Uterus (tissue), 4 donors: ENCODE measurements around the gene MLIP. TPM values are rescaled to one million over a fixed set of nuclear protein-coding genes. Genes with fewer than 3 reads are reported as not detected.

Experiments used
- DNase-seq, 2 donors: peaks; one replicate each; pipeline ENCODE4 v3.0.0-alpha.2; 2019 to 2020
- H3K27ac ChIP-seq, 2 donors: fragments of 200-600 bp; sonication (generic); 1 replicate in 1 of 2; 2 replicates in 1 of 2; pipeline ENCODE4 v1.5.1; 2016 to 2018
- H3K27me3 ChIP-seq, 2 donors: fragments of 200-600 bp; sonication (generic); one replicate each; pipeline ENCODE4 v1.5.1; 2018 to 2019; ENCODE audit warnings: control low read depth in 1 of 2
- H3K36me3 ChIP-seq, 2 donors: fragments of 200-600 bp; sonication (generic); one replicate each; pipeline ENCODE4 v1.5.1; 2019; ENCODE audit warnings: control low read depth in 1 of 2
- H3K4me1 ChIP-seq, 2 donors: fragments of 200-600 bp; sonication (generic); one replicate each; pipeline ENCODE4 v1.5.1; 2018 to 2019; ENCODE audit warnings: control low read depth in 1 of 2
- H3K4me3 ChIP-seq, 2 donors: fragments of 200-600 bp; sonication (generic); 1 replicate in 1 of 2; 2 replicates in 1 of 2; pipeline ENCODE4 v1.5.1; 2018 to 2019; ENCODE audit warnings: mild to moderate bottlenecking in 1 of 2
- H3K9me3 ChIP-seq, 2 donors: fragments of 200-600 bp; sonication (generic); one replicate each; pipeline ENCODE4 v1.5.1; 2019; ENCODE audit warnings: control low read depth in 1 of 2
- POLR2A ChIP-seq, 2 donors: fragments of 450-650 bp; IDR thresholded peaks; one replicate each; pipeline ENCODE4 v1.6.1; 2016; ENCODE audit warnings: antibody characterized with exemption in 2 of 2, mild to moderate bottlenecking in 1 of 2, moderate library complexity in 1 of 2
- intact Hi-C: fragments of 100-400 bp; cut with DNase I; formaldehyde crosslinking; loops from one replicate; pipeline ENCODE4 v1.15.1; 2023; ENCODE audit warnings: low total_unique reads
- total RNA-seq, 4 donors: library from RNA; depleted of rRNA in 3 of 4; stranded (reverse); fragments of >200 nt in 3 of 4; gene quantifications; one replicate each; pipeline versions ENCODE4 v1.1.0 to v1.2.4, GENCODE V29; 2014 to 2023
- TF ChIP-seq, protein P1 (sequence below), 4 experiments: fragments of 200-600 bp in 2 of 4; fragments of 450-650 bp in 2 of 4; sonication (generic) in 2 of 4; IDR thresholded peaks; one replicate each; pipeline ENCODE4 v1.5.1; 2016 to 2019; ENCODE audit warnings: antibody characterized with exemption in 4 of 4, mild to moderate bottlenecking in 2 of 4, moderate library complexity in 1 of 4
- donor health status: DM: yes; HTN: yes; CAD: no.

Gene MLIP
- total RNA-seq, 4 donors from 2014 or later = not detected

DNA sequence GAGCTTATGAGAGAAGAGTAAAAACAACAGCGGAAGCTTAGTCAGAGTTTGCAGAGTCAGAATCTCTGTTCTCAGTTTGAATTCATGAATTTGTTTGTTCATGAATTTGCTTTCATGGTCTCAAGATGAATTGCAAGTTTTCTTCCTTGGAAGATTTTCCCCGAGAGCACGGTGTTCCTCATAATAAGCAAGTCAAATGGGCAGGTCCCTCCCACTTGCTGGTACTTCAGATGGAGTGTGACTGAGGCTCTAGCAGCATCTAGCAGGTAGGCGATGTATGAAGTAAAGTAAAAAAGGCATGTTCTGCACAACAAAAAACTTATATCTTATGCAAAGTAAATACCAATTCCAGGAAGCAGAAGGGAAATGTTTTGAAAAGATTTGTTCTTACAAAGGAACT is 15.5 kb upstream of the MLIP start:
- no peak overlapping the region for H3K27ac ChIP-seq
- H3K36me3 ChIP-seq = no peaks in the 10 kb centered on the region
- intact Hi-C loops = no loop called here
- H3K4me3 ChIP-seq = no peak overlapping the region
- no peak for DNase-seq
- H3K27me3 ChIP-seq = no peaks in the 10 kb centered on the region
- H3K9me3 ChIP-seq = no peaks in the 10 kb centered on the region
- H3K4me1 ChIP-seq = no peaks in the 10 kb centered on the region
- TF ChIP-seq POLR2A (IDR thresholded peaks at IDR 0.05) = no peak
- TF ChIP-seq, protein P1, sequence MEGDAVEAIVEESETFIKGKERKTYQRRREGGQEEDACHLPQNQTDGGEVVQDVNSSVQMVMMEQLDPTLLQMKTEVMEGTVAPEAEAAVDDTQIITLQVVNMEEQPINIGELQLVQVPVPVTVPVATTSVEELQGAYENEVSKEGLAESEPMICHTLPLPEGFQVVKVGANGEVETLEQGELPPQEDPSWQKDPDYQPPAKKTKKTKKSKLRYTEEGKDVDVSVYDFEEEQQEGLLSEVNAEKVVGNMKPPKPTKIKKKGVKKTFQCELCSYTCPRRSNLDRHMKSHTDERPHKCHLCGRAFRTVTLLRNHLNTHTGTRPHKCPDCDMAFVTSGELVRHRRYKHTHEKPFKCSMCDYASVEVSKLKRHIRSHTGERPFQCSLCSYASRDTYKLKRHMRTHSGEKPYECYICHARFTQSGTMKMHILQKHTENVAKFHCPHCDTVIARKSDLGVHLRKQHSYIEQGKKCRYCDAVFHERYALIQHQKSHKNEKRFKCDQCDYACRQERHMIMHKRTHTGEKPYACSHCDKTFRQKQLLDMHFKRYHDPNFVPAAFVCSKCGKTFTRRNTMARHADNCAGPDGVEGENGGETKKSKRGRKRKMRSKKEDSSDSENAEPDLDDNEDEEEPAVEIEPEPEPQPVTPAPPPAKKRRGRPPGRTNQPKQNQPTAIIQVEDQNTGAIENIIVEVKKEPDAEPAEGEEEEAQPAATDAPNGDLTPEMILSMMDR (IDR thresholded peaks at IDR 0.05) = no peak

DNA sequence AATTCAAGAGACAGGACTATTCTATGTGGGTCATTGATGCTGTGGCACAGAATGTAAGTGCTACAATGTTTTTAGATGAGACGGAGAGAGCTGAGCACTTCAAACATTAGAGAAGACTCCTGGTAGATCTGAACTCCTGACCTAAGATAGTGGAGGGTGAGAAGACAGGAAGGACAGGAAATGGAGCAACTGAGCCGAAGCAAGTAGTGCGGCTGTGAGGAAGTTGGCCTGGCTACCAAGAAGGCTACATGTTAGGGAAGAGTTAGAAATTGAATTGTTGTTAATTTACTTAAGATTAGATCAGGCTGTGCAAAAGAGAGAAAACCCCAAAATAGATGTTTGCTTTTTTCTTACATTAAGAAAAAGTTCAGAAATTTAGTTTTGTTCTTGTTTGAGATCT is 14.4 kb upstream of the MLIP start:
- no peak for DNase-seq
- Histone ChIP-seq H3K4me3 (no peak overlapping the region), H3K36me3 (no peaks in the 10 kb centered on the region), H3K27ac (no peak overlapping the region), H3K4me1 (no peaks in the 10 kb centered on the region), H3K27me3 (no peaks in the 10 kb centered on the region), H3K9me3 (no peaks in the 10 kb centered on the region)
- TF ChIP-seq, protein P1 (IDR thresholded peaks at IDR 0.05) = no peak
- TF ChIP-seq POLR2A (IDR thresholded peaks at IDR 0.05) = no peak
- intact Hi-C loops = no loop called here

DNA sequence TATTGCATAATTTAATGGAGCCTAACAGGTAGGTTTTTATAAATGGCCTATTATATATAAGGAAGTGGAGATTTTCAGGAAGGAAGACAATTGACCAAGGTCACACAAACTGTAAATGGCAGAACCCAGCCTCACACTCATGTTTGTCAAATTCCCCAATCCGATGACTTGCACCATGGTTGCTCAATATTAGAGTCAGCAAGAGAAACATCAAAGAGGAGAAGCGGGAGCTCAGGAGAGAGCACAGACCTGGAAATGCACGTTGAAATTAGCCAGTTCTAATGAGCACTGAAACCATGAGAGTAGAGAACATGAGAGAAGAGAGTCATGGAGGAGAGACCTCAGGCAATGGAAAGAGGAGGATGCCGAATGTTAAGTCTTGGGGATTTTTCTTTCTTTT is 13.5 kb upstream of the MLIP start:
- Histone ChIP-seq H3K9me3 (no peaks in the 10 kb centered on the region), H3K4me3 (no peak overlapping the region), H3K27me3 (no peaks in the 10 kb centered on the region), H3K27ac (no peak overlapping the region), H3K4me1 (no peaks in the 10 kb centered on the region), H3K36me3 (no peaks in the 10 kb centered on the region)
- DNase-seq = no peak
- TF ChIP-seq, protein P1 (IDR thresholded peaks at IDR 0.05) = no peak
- TF ChIP-seq POLR2A (IDR thresholded peaks at IDR 0.05) = no peak
- intact Hi-C loops = no loop called here

DNA sequence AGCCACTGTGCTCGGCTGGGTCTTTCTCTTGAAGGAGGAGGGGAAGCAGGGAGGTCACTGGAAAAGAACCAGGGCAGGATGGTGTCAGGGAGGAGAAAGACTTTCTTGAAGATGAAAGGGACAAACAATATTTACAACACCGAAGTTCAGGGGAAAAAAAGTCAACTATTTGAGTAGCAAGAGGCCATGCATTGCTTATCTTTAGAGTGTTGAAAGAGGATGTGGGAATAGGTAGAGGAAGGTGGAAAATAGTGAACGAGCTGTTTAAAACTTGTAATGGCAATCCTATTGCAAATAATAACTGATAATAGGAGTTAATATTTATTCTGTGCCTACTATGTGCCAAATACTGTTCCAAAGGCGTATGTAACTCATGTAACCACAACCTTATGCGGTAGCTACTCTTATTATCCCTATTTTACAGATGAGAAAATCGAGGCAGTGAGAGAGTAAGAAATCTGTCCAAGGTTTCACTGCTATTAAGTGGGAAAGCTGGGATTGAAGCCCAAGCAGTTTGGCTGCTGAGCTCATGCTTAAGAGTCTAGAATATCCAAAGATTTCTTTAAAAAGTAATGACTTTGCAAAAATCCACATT is 12.7 kb upstream of the MLIP start:
- Histone ChIP-seq H3K9me3 (no peaks in the 10 kb centered on the region), H3K27me3 (no peaks in the 10 kb centered on the region), H3K36me3 (no peaks in the 10 kb centered on the region), H3K4me1 (no peaks in the 10 kb centered on the region), H3K4me3 (no peak overlapping the region), H3K27ac (no peak overlapping the region)
- intact Hi-C loops = no loop called here
- no peak for DNase-seq
- TF ChIP-seq POLR2A (IDR thresholded peaks at IDR 0.05) = no peak
- TF ChIP-seq, protein P1 (IDR thresholded peaks at IDR 0.05) = no peak

DNA sequence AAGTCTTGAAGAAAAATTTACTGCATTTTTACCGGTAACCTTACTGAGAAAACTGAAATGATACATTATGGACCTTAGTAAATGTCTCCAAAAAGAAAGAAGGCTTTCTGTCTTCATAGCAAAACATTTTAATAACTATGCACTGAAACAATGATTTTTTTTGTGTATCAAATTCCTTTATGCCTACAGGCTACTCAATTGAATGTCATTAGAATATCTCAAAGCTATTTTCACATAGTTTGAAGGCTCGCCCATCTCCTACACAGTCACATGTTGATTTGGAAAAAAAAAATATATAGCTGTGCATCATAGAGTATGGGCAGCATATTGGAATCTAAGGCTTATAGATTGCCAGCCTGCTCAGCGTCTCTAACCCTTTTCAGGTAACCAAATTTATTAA is 12.0 kb upstream of the MLIP start:
- H3K9me3 ChIP-seq = no peaks in the 10 kb centered on the region
- intact Hi-C loops = no loop called here
- no peaks in the 10 kb centered on the region for H3K27me3 ChIP-seq
- no peak for DNase-seq
- H3K4me3 ChIP-seq = no peak overlapping the region
- H3K36me3 ChIP-seq = no peaks in the 10 kb centered on the region
- H3K4me1 ChIP-seq = no peaks in the 10 kb centered on the region
- no peak overlapping the region for H3K27ac ChIP-seq
- no peak for TF ChIP-seq POLR2A (IDR thresholded peaks at IDR 0.05)
- TF ChIP-seq, protein P1 (IDR thresholded peaks at IDR 0.05) = no peak
